ENCODE measurements around the gene HECW1.

HECW1 gene

DNA sequence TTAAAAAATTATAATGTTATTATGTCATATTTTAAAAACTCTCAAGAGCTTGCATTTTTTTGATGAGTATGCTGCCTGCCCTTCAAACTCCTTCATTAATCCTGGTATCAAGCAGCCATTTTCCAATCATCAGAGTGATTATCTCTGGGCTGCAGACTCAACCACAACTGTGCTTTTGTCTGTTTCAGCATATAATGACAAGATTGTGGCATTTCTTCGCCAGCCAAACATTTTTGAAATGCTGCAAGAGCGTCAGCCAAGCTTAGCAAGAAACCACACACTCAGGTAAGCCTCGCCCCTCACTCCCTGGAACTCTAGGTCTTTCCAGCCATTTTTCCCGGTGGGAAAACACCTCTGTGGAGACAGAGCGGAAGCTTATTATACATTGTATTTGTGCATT is 380.4 kb downstream of the HECW1 start:
- Histone ChIP-seq H3K27me3 (ENCODE audit: control insufficient read depth in 1 of 2, insufficient read depth in 2 of 2, low read length in 2 of 2) (no peaks in the 10 kb centered on the region), H3K27ac (ENCODE audit: low read depth, low read length) (no peak overlapping the region)

DNA sequence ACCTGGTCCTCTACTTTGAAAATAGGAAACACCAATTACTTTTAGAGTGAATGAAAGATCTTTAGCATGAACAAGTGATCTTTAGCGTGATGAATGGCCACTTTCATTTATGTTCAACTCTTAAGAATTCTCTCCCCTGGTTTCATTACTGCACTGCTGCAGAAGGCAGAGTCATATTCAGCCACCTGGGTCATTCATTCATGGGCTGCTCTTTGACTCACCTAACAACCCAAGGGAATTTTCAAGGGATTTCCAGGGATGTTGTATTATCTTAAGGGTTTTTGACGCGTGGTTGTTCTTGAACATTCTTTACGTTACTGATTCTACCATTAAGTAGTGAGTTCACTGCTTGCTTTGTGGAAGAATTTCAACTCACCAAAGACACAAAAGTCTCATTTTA is 383.1 kb downstream of the HECW1 start:
- Histone ChIP-seq H3K9ac (ENCODE audit: low read depth in 1 of 2, low read length in 2 of 2) (no peak overlapping the region), H3K36me3 (ENCODE audit: control insufficient read depth in 1 of 2, insufficient read depth in 2 of 2, low read length in 2 of 2) (no peaks in the 10 kb centered on the region), H3K27ac (ENCODE audit: low read depth, low read length) (no peak overlapping the region), H3K4me3 (ENCODE audit: low read depth in 1 of 2, low read length in 2 of 2) (no peak overlapping the region), H3K4me1 (ENCODE audit: control insufficient read depth in 1 of 2, insufficient read depth in 2 of 2, low read length in 2 of 2) (no peaks in the 10 kb centered on the region), H3K27me3 (ENCODE audit: control insufficient read depth in 1 of 2, insufficient read depth in 2 of 2, low read length in 2 of 2) (no peaks in the 10 kb centered on the region), H3K9me3 (ENCODE audit: control insufficient read depth in 1 of 2, low read length in 2 of 2) (no peaks in the 10 kb centered on the region)

More for the DNA sequence above, 380.4 kb downstream of the HECW1 start:
- no peaks in the 10 kb centered on the region for H3K36me3 ChIP-seq (ENCODE audit: control insufficient read depth in 1 of 2, insufficient read depth in 2 of 2, low read length in 2 of 2)
- no peak overlapping the region for H3K4me3 ChIP-seq (ENCODE audit: low read depth in 1 of 2, low read length in 2 of 2)
- H3K9me3 ChIP-seq (ENCODE audit: control insufficient read depth in 1 of 2, low read length in 2 of 2), result no peaks in the 10 kb centered on the region
- peaks cover 0 to 5% of the 10 kb centered on the region in 2 donors for H3K4me1 ChIP-seq (ENCODE audit: control insufficient read depth in 1 of 2, insufficient read depth in 2 of 2, low read length in 2 of 2)
- H3K9ac ChIP-seq (ENCODE audit: low read depth in 1 of 2, low read length in 2 of 2), result no peak overlapping the region

DNA sequence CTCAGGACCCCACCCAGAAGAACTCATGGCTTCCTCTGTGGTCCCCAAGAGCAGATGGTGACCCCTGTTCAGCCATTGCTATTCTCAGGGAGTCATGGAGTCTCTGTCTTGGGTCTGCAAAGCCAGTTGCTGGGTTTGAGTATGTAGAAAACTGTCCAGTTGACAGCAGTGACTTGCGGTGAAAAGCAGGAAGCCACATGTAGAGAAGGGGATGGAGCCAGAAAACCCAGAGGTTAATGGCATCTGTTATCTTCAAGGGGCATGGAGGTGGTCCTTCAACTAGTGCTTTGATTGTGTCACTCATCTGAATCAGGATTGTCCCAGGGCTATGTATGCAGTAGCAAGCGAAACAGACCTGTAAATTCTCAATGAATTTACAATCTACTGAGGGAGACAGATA is 384.1 kb downstream of the HECW1 start:
- H3K9me3 ChIP-seq (ENCODE audit: control insufficient read depth in 1 of 2, low read length in 2 of 2), result no peaks in the 10 kb centered on the region
- H3K27me3 ChIP-seq (ENCODE audit: control insufficient read depth in 1 of 2, insufficient read depth in 2 of 2, low read length in 2 of 2), result no peaks in the 10 kb centered on the region
- no peaks in the 10 kb centered on the region for H3K4me1 ChIP-seq (ENCODE audit: control insufficient read depth in 1 of 2, insufficient read depth in 2 of 2, low read length in 2 of 2)
- H3K27ac ChIP-seq (ENCODE audit: low read depth, low read length), result no peak overlapping the region
- no peak overlapping the region for H3K4me3 ChIP-seq (ENCODE audit: low read depth in 1 of 2, low read length in 2 of 2)
- H3K9ac ChIP-seq (ENCODE audit: low read depth in 1 of 2, low read length in 2 of 2), result no peak overlapping the region
- no peaks in the 10 kb centered on the region for H3K36me3 ChIP-seq (ENCODE audit: control insufficient read depth in 1 of 2, insufficient read depth in 2 of 2, low read length in 2 of 2)

DNA sequence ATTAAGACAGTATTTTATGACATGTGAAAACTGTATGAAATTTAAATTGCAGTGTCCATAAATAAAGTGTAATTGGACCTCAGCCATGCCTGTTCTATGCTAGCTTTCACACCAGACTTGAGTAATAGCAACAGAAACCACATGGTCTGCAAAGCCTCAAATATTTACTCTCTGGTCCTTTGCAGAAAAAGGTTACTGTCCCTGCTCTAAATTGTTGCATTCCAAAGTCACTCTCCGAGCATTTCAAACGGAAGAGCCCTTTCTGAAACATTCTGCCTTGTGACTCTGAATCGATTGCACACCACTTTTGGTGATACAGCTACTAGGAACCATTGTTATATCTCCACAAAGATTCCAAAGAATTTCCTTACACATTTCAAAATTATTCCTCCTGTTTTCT is 389.4 kb downstream of the HECW1 start:
- Histone ChIP-seq H3K36me3 (ENCODE audit: control insufficient read depth in 1 of 2, insufficient read depth in 2 of 2, low read length in 2 of 2) (no peaks in the 10 kb centered on the region), H3K27me3 (ENCODE audit: control insufficient read depth in 1 of 2, insufficient read depth in 2 of 2, low read length in 2 of 2) (no peaks in the 10 kb centered on the region), H3K27ac (ENCODE audit: low read depth, low read length) (no peak overlapping the region), H3K9me3 (ENCODE audit: control insufficient read depth in 1 of 2, low read length in 2 of 2) (no peaks in the 10 kb centered on the region), H3K4me1 (ENCODE audit: control insufficient read depth in 1 of 2, insufficient read depth in 2 of 2, low read length in 2 of 2) (no peaks in the 10 kb centered on the region), H3K4me3 (ENCODE audit: low read depth in 1 of 2, low read length in 2 of 2) (no peak overlapping the region), H3K9ac (ENCODE audit: low read depth in 1 of 2, low read length in 2 of 2) (no peak overlapping the region)

DNA sequence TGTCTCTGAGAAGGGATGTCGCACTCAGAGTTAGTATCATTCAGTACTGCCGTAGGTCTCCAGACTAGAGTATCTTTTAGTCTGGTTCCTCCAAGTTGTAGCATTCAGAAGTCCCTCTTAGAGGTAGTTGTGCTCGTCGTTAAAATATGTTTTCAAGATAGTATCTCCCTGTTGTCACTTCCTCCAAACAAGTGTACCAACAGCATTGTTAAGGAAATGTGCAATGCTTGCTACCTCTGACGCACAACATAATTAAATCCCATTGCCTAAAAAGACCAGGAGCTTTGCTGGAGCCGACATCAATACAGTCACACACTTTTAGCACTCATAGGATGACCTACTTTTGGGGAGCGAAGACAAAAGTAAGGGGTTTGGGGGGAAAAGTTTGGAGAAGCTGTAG is 390.5 kb downstream of the HECW1 start:
- Histone ChIP-seq H3K4me1 (ENCODE audit: control insufficient read depth in 1 of 2, insufficient read depth in 2 of 2, low read length in 2 of 2) (no peaks in the 10 kb centered on the region), H3K27me3 (ENCODE audit: control insufficient read depth in 1 of 2, insufficient read depth in 2 of 2, low read length in 2 of 2) (no peaks in the 10 kb centered on the region), H3K36me3 (ENCODE audit: control insufficient read depth in 1 of 2, insufficient read depth in 2 of 2, low read length in 2 of 2) (no peaks in the 10 kb centered on the region), H3K4me3 (ENCODE audit: low read depth in 1 of 2, low read length in 2 of 2) (no peak overlapping the region), H3K9me3 (ENCODE audit: control insufficient read depth in 1 of 2, low read length in 2 of 2) (no peaks in the 10 kb centered on the region), H3K27ac (ENCODE audit: low read depth, low read length) (no peak overlapping the region), H3K9ac (ENCODE audit: low read depth in 1 of 2, low read length in 2 of 2) (no peak overlapping the region)

DNA sequence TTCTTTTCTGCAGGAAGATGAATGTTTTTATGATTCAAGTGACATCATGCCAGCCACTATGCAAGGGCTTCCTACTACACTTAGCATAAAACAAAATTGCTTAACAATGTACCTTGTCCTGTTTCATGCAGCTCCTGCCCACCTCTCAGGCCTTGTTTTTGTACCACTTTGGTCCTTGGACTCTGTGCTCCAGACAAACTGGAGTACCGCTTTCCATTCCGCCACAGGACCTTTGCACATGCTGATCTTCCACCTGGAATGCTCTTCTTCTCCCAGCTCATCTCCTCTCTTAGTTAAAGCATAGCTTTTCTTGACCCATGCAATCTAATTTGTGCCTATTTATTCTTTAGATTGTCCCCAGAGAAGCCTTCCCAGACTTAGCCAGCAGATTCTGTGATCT is 393.0 kb downstream of the HECW1 start:
- Histone ChIP-seq H3K36me3 (ENCODE audit: control insufficient read depth in 1 of 2, insufficient read depth in 2 of 2, low read length in 2 of 2) (no peaks in the 10 kb centered on the region), H3K4me3 (ENCODE audit: low read depth in 1 of 2, low read length in 2 of 2) (no peak overlapping the region), H3K27ac (ENCODE audit: low read depth, low read length) (no peak overlapping the region), H3K27me3 (ENCODE audit: control insufficient read depth in 1 of 2, insufficient read depth in 2 of 2, low read length in 2 of 2) (no peaks in the 10 kb centered on the region), H3K9me3 (ENCODE audit: control insufficient read depth in 1 of 2, low read length in 2 of 2) (no peaks in the 10 kb centered on the region), H3K9ac (ENCODE audit: low read depth in 1 of 2, low read length in 2 of 2) (no peak overlapping the region), H3K4me1 (ENCODE audit: control insufficient read depth in 1 of 2, insufficient read depth in 2 of 2, low read length in 2 of 2) (no peaks in the 10 kb centered on the region)

DNA sequence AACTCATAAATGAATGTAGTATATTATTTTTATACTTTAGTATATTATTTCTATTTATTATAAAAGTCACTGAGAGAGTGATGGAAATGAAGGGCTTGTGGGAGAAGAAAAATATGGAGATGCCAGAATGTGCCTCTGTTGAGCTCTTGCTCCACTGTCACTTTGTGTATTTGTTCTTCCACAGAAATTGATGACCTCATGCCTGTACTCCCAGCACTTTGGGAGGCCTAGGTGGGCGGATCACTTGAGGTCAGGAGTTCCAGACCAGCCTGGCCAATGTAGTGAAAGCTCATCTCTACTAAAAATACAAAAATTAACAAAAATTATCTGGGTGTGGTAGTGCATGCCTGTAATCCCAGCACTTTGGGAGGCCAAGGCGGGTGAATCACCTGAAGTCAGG is 394.0 kb downstream of the HECW1 start:
- Histone ChIP-seq H3K4me3 (ENCODE audit: low read depth in 1 of 2, low read length in 2 of 2) (no peak overlapping the region), H3K27me3 (ENCODE audit: control insufficient read depth in 1 of 2, insufficient read depth in 2 of 2, low read length in 2 of 2) (no peaks in the 10 kb centered on the region)

DNA sequence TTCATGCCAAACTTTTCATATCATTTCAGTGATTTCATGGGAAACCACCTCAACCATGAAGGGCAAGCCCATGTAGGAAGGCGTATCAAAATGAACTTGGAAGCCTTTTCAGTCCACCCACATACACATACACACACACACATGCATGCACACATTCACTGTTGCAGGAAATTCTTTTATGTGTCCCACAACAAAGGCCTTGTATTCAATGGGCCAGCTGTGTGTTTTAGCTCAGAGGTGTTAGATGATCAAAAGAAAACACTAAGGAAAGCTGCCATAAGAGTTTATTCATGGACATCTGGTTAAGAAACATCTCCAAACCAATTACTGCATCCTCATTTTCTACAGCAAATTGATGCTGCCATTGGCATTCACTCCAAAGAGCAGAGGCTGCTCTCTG is 396.0 kb downstream of the HECW1 start:
- Histone ChIP-seq H3K4me1 (ENCODE audit: control insufficient read depth in 1 of 2, insufficient read depth in 2 of 2, low read length in 2 of 2) (no peaks in the 10 kb centered on the region), H3K9ac (ENCODE audit: low read depth in 1 of 2, low read length in 2 of 2) (no peak overlapping the region), H3K9me3 (ENCODE audit: control insufficient read depth in 1 of 2, low read length in 2 of 2) (no peaks in the 10 kb centered on the region), H3K27ac (ENCODE audit: low read depth, low read length) (no peak overlapping the region), H3K4me3 (ENCODE audit: low read depth in 1 of 2, low read length in 2 of 2) (no peak overlapping the region), H3K27me3 (ENCODE audit: control insufficient read depth in 1 of 2, insufficient read depth in 2 of 2, low read length in 2 of 2) (no peaks in the 10 kb centered on the region), H3K36me3 (ENCODE audit: control insufficient read depth in 1 of 2, insufficient read depth in 2 of 2, low read length in 2 of 2) (no peaks in the 10 kb centered on the region)

More for the DNA sequence above, 394.0 kb downstream of the HECW1 start:
- Histone ChIP-seq H3K9me3 (ENCODE audit: control insufficient read depth in 1 of 2, low read length in 2 of 2) (no peaks in the 10 kb centered on the region), H3K36me3 (ENCODE audit: control insufficient read depth in 1 of 2, insufficient read depth in 2 of 2, low read length in 2 of 2) (no peaks in the 10 kb centered on the region), H3K9ac (ENCODE audit: low read depth in 1 of 2, low read length in 2 of 2) (no peak overlapping the region), H3K27ac (ENCODE audit: low read depth, low read length) (no peak overlapping the region), H3K4me1 (ENCODE audit: control insufficient read depth in 1 of 2, insufficient read depth in 2 of 2, low read length in 2 of 2) (no peaks in the 10 kb centered on the region)

DNA sequence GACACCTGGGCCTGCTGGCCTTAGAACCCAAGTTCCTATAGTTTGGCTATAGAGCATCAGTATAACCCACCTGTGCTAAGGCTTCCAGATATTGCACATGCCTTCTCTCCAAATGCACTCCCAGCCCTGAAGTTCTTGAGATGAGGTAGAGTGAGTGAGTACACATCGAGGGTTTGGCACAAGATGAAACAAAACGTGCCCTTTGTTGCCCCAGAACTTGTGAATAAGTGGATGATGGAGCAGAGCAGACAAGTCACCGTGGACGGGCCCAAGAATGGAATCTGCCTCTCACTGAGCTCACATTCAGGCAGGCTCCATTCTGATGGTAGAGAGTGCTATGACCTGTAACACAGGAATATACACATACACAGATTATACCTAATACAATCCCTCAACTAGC is 397.5 kb downstream of the HECW1 start:
- H3K4me1 ChIP-seq (ENCODE audit: control insufficient read depth in 1 of 2, insufficient read depth in 2 of 2, low read length in 2 of 2), result no peaks in the 10 kb centered on the region
- no peaks in the 10 kb centered on the region for H3K27me3 ChIP-seq (ENCODE audit: control insufficient read depth in 1 of 2, insufficient read depth in 2 of 2, low read length in 2 of 2)
- H3K9ac ChIP-seq (ENCODE audit: low read depth in 1 of 2, low read length in 2 of 2), result no peak overlapping the region
- no peak overlapping the region for H3K4me3 ChIP-seq (ENCODE audit: low read depth in 1 of 2, low read length in 2 of 2)
- no peak overlapping the region for H3K27ac ChIP-seq (ENCODE audit: low read depth, low read length)
- no peaks in the 10 kb centered on the region for H3K36me3 ChIP-seq (ENCODE audit: control insufficient read depth in 1 of 2, insufficient read depth in 2 of 2, low read length in 2 of 2)
- H3K9me3 ChIP-seq (ENCODE audit: control insufficient read depth in 1 of 2, low read length in 2 of 2), result no peaks in the 10 kb centered on the region

DNA sequence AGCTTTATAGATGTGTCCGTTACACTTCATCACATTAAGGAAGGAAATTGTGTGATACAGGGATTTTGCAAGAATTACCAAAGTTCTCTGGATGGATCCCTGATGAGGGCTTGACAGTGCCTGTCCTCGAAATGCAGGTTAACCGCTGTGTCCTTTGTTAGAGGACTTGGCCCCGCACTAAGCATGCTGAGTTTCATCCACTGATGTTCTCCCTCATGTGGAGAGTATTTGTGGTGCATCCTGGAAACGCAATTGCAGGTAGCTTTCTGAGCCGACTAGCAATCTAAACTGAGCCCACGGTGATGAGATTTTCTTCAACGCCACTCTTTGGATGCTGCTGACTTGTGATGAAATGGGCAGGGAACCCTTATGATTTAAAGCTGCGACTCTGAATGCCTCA is 398.6 kb downstream of the HECW1 start:
- Histone ChIP-seq H3K4me1 (ENCODE audit: control insufficient read depth in 1 of 2, insufficient read depth in 2 of 2, low read length in 2 of 2) (no peaks in the 10 kb centered on the region), H3K9me3 (ENCODE audit: control insufficient read depth in 1 of 2, low read length in 2 of 2) (no peaks in the 10 kb centered on the region), H3K36me3 (ENCODE audit: control insufficient read depth in 1 of 2, insufficient read depth in 2 of 2, low read length in 2 of 2) (no peaks in the 10 kb centered on the region), H3K4me3 (ENCODE audit: low read depth in 1 of 2, low read length in 2 of 2) (no peak overlapping the region), H3K27ac (ENCODE audit: low read depth, low read length) (no peak overlapping the region), H3K27me3 (ENCODE audit: control insufficient read depth in 1 of 2, insufficient read depth in 2 of 2, low read length in 2 of 2) (peaks cover 0 to 2% of the 10 kb centered on the region in 2 donors), H3K9ac (ENCODE audit: low read depth in 1 of 2, low read length in 2 of 2) (no peak overlapping the region)

Measured in duodenal mucosa (tissue), 2 donors.